CD4-positive, alpha-beta T cell (primary cell): Measurements from ENCODE around the gene ARRDC2. TPM values are rescaled to one million over a fixed set of nuclear protein-coding genes. Genes with fewer than 3 reads are reported as not detected.

Experiments
- ATAC-seq: fragments of 200-7000 bp; cut with Tn5 transposase; one replicate; pipeline ENCODE4 v1.10.0; 2022; ENCODE audit warnings: mild to moderate bottlenecking; ENCODE audit not compliant: poor library complexity
- CTCF ChIA-PET: fragments of 350-600 bp; sonication (Branson Sonifier 250); formaldehyde crosslinking; loops from one replicate; lab custom pipeline; 2021; ENCODE audit warnings: antibody characterized with exemption, inconsistent platforms; lab: Charles Lee
- POLR2A ChIA-PET: fragments of 350-600 bp; sonication (Branson Sonifier 250); formaldehyde crosslinking; loops from one replicate; lab custom pipeline; 2021; ENCODE audit warnings: antibody characterized with exemption, inconsistent platforms; lab: Charles Lee
- DNase-seq, 14 experiments: peaks; one replicate each; pipeline ENCODE4 v3.0.0-alpha.2; 2013 to 2020; ENCODE audit warnings: mixed read lengths in 2 of 14
- H3K27ac ChIP-seq, 2 donors: one replicate each; pipeline versions ENCODE4 v1.5.1 to v1.7.0; 2013; ENCODE audit warnings: low read length in 2 of 2, low read depth in 1 of 2, mild to moderate bottlenecking in 1 of 2
- H3K27me3 ChIP-seq, 2 experiments: 1 replicate in 1 of 2; 2 replicates in 1 of 2; pipeline versions ENCODE4 v1.6.1 to v1.7.0; 2013; ENCODE audit warnings: low read length in 2 of 2, control low read depth in 1 of 2, mild to moderate bottlenecking in 1 of 2, moderate library complexity in 1 of 2; ENCODE audit not compliant: insufficient read depth in 2 of 2, control insufficient read depth in 1 of 2
- H3K36me3 ChIP-seq: one replicate; pipeline ENCODE4 v1.6.1; 2013; ENCODE audit warnings: low read length, control low read depth; ENCODE audit not compliant: insufficient read depth
- H3K4me1 ChIP-seq: one replicate; pipeline ENCODE4 v1.6.1; 2013; ENCODE audit warnings: low read length, control low read depth; ENCODE audit not compliant: insufficient read depth
- H3K4me3 ChIP-seq: one replicate; pipeline ENCODE4 v1.5.1; 2013; ENCODE audit warnings: mild to moderate bottlenecking, low read length, moderate library complexity
- H3K9me3 ChIP-seq, 2 experiments: 1 replicate in 1 of 2; 2 replicates in 1 of 2; pipeline versions ENCODE4 v1.6.1 to v1.7.0; 2013; ENCODE audit warnings: low read length in 2 of 2, mild to moderate bottlenecking in 2 of 2, control low read depth in 1 of 2, moderate library complexity in 1 of 2; ENCODE audit not compliant: control insufficient read depth in 1 of 2, insufficient read depth in 1 of 2
- H3K27ac Mint-ChIP-seq: one replicate; pipeline ENCODE4 v1.8.0; 2020; ENCODE audit warnings: mixed read lengths
- H3K27me3 Mint-ChIP-seq: one replicate; pipeline ENCODE4 v1.8.0; 2021; ENCODE audit warnings: mixed read lengths
- H3K36me3 Mint-ChIP-seq: one replicate; pipeline ENCODE4 v1.8.0; 2021; ENCODE audit warnings: low read depth, mixed read lengths
- H3K4me1 Mint-ChIP-seq: one replicate; pipeline ENCODE4 v1.8.0; 2021; ENCODE audit warnings: low read depth, mixed read lengths
- H3K4me3 Mint-ChIP-seq: one replicate; pipeline ENCODE4 v1.8.0; 2020; ENCODE audit warnings: mild to moderate bottlenecking, mixed read lengths
- H3K9me3 Mint-ChIP-seq: one replicate; pipeline ENCODE4 v1.8.0; 2020; ENCODE audit warnings: mixed read lengths
- intact Hi-C, 2 experiments: fragments of 100-400 bp; cut with DNase I in 1 of 2; cut with micrococcal nuclease in 1 of 2; formaldehyde crosslinking; loops; one replicate each; pipeline versions ENCODE4 v1.15.1 to v1.9.0; 2023 to 2025; cut with DNase I, micrococcal nuclease
- total RNA-seq, 174 experiments: library from RNA in 2 of 174; stranded (reverse) in 2 of 174; gene quantifications; one replicate each; pipeline ENCODE4 v1.2.3 and lab custom pipeline; 2021 to 2026
- TF ChIP-seq, protein P1 (sequence below): fragments of 200-600 bp; IDR thresholded peaks from one replicate; pipeline ENCODE4 v1.8.0; 2022; ENCODE audit warnings: antibody characterized with exemption, mild to moderate bottlenecking

The ARRDC2 gene
- total RNA-seq, 2 experiments from 2014 or later: 325 to 341 TPM

GRCh38 chr19:17968362-17968761 lies 39.6 kb upstream of the ARRDC2 start:
- Histone ChIP-seq H3K36me3 (no peaks in the 10 kb centered on the region), H3K27me3 (peaks cover 30% of the 10 kb centered on the region in 2 experiments), H3K4me3 (no peak overlapping the region), H3K9me3 (peaks cover 0 to 10% of the 10 kb centered on the region in 2 experiments), H3K4me1 (peaks cover 13% of the 10 kb centered on the region), H3K27ac (no peak overlapping the region)
- H3K36me3 Mint-ChIP-seq: no peaks in the 10 kb centered on the region
- TF ChIP-seq, protein P1, sequence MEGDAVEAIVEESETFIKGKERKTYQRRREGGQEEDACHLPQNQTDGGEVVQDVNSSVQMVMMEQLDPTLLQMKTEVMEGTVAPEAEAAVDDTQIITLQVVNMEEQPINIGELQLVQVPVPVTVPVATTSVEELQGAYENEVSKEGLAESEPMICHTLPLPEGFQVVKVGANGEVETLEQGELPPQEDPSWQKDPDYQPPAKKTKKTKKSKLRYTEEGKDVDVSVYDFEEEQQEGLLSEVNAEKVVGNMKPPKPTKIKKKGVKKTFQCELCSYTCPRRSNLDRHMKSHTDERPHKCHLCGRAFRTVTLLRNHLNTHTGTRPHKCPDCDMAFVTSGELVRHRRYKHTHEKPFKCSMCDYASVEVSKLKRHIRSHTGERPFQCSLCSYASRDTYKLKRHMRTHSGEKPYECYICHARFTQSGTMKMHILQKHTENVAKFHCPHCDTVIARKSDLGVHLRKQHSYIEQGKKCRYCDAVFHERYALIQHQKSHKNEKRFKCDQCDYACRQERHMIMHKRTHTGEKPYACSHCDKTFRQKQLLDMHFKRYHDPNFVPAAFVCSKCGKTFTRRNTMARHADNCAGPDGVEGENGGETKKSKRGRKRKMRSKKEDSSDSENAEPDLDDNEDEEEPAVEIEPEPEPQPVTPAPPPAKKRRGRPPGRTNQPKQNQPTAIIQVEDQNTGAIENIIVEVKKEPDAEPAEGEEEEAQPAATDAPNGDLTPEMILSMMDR: no peak
- ChIA-PET CTCF (no interaction called here), POLR2A (no interaction called here)
- no peak overlapping the region for H3K27ac Mint-ChIP-seq
- H3K4me3 Mint-ChIP-seq: no peak overlapping the region
- no peak for DNase-seq
- H3K27me3 Mint-ChIP-seq: peaks cover 60% of the 10 kb centered on the region
- no peak for ATAC-seq
- intact Hi-C loops: no loop called here
- peaks cover 9% of the 10 kb centered on the region for H3K4me1 Mint-ChIP-seq
- no peaks in the 10 kb centered on the region for H3K9me3 Mint-ChIP-seq

DNA sequence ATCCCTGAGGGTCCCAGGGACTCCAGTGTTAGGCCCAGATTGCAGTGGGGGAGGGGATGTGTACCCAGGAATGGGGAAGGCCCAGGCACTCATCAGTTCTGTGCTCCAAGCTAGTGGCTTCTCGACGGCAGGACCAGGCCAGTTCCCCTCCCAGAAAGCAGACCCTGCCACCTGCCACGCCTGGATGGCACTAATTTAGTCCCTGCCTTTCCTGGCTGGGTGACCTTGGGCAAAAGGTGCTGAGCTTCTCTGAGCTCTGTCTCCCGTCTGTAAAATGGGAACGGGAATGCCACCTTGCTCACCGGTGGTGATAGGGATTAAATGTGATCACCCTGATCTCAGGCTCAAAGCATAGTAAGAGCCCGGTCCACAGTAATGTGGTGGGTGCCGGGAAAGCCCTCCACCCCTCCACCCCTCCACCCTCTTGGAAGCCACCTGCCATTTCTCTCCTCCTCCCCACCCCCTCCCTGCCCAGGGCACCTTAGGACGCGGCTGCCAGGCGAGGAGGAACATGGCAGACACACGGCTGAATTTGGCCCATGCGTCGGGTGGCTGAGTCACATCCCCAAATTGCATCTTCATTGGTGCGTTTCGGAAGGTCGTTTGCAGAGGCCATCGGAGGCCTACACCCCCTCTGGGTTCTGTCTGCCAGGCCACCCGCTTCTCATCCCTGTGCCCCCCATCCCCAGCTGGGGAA lies 38.7 kb upstream of the ARRDC2 start:
- DNase-seq: peak in 1 of 14 experiments; percentile 16
- Mint-ChIP-seq H3K27ac (no peak overlapping the region), H3K9me3 (no peaks in the 10 kb centered on the region), H3K4me1 (peaks cover 9% of the 10 kb centered on the region), H3K4me3 (no peak overlapping the region), H3K27me3 (peaks cover 51% of the 10 kb centered on the region), H3K36me3 (no peaks in the 10 kb centered on the region)
- no peak overlapping the region for H3K4me3 ChIP-seq
- no peaks in the 10 kb centered on the region for H3K36me3 ChIP-seq
- H3K4me1 ChIP-seq: peaks cover 13% of the 10 kb centered on the region
- intact Hi-C loops: no loop called here
- ChIA-PET POLR2A (no interaction called here), CTCF (no interaction called here)
- H3K27ac ChIP-seq: no peak overlapping the region
- no peak for ATAC-seq
- H3K27me3 ChIP-seq: peaks cover 26 to 27% of the 10 kb centered on the region in 2 experiments
- TF ChIP-seq, protein P1: no peak
- H3K9me3 ChIP-seq: peaks cover 0 to 10% of the 10 kb centered on the region in 2 experiments

- ATAC-seq (no peak), DNase-seq (no peak)
- TF ChIP-seq, protein P1: no peak
- no peak overlapping the region for H3K27ac ChIP-seq
- ChIA-PET CTCF (no interaction called here), POLR2A (no interaction called here)
- peaks cover 5 to 6% of the 10 kb centered on the region in 2 experiments for H3K27me3 ChIP-seq
- Mint-ChIP-seq H3K27ac (no peak overlapping the region), H3K4me1 (peaks cover 3% of the 10 kb centered on the region), H3K27me3 (peaks cover 24% of the 10 kb centered on the region), H3K36me3 (no peaks in the 10 kb centered on the region), H3K9me3 (no peaks in the 10 kb centered on the region), H3K4me3 (no peak overlapping the region)
- no peaks in the 10 kb centered on the region for H3K36me3 ChIP-seq
- intact Hi-C loops: no loop called here
- no peaks in the 10 kb centered on the region for H3K9me3 ChIP-seq
- no peak overlapping the region for H3K4me3 ChIP-seq
- peaks cover 5% of the 10 kb centered on the region for H3K4me1 ChIP-seq
Measured at GRCh38 chr19:17972230-17972629, 35.7 kb upstream of the ARRDC2 start.
